OCI-M2 (cell line): ENCODE results near the gene PMCH.
"Not testable (repeated sequence)": the region's sequence is repeated elsewhere in the genome, so short reads cannot be mapped to it uniquely, and the experiment has no call there.

Experiments
- DNase-seq: peaks from one replicate; lab custom pipeline; 2025; ENCODE audit not compliant: unreplicated experiment; lab: John Stamatoyannopoulos, UW

PMCH gene, protein sequence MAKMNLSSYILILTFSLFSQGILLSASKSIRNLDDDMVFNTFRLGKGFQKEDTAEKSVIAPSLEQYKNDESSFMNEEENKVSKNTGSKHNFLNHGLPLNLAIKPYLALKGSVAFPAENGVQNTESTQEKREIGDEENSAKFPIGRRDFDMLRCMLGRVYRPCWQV

DNA sequence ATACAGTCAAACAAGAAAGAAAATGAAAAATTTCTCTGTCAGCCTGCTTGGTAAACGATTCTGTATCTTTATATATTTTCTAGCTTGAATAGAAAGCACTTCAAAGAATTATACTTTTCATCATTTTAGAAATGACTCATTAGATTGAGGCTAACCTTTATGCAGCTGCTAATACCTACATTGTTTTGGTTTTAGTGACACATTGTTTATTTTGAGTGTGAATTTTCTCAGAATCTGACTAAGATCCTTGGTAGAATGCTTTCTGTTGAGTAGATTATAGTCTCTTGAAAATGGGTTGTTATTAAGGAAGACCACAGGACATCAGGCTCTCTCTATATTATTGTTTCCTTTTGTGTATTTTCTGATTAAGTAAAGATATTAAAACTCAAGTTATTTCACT lies at the start of gene PMCH:
Gene PMCH (minus strand): TSS at position 45 of the 400 bp plus-strand sequence. CDS start 63 bp downstream, outside the sequence.
- DNase-seq = no peak

DNA sequence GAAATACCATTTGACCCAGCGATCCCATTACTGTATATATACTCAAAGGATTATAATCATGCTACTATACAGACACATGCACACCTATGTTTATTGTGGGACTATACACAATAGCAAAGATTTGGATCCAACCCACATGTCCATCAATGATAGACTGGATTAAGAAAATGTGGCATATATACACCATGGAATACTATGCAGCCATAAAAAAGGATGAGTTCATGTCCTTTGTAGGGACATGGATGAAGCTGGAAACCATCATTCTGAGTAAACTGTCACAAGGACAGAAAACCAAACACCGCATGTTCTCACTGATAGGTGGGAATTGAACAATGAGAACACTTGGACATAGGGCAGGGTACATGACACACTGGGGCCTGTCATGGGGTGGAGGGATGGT lies 43.2 kb upstream of the PMCH start:
- DNase-seq = not testable (repeated sequence)

DNA sequence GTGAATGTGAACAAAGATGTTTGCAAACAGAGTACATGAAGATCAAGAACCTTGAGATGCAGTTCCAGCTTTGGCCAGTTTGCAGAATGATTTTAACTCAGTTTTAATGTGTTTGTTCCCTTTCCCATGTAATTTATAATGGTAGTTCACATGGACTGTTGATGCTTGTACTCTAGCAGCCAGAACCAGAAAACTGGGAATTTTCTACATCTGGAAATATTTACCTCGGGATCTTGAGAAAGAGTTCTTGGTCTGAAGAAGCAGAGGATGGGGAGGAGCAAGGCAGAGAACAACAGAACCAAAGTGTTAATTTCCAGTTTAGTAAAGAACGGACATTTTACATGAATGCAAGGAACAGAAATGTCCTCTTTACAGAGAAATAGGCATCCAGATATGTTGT lies 37.0 kb upstream of the PMCH start:
- no peak for DNase-seq

DNA sequence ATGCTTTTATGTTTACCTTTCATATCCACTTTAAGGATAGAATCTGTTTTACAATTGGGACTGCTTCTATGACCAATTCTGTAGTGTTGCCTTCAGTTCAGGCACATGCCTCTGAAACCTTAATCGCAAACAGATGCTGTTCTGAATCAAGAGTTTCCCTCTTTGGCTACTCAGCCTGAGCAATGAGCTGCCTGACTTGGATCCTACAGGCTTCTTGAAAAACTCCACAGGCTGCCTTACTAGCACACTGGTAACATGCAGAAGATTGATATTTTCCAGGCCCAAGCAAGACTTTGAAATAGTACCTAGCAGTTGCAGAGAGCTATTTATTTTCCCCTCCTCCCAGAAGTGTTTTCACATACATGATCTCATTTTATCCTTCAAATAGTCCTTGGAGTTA lies 34.8 kb upstream of the PMCH start:
- no peak for DNase-seq

DNA sequence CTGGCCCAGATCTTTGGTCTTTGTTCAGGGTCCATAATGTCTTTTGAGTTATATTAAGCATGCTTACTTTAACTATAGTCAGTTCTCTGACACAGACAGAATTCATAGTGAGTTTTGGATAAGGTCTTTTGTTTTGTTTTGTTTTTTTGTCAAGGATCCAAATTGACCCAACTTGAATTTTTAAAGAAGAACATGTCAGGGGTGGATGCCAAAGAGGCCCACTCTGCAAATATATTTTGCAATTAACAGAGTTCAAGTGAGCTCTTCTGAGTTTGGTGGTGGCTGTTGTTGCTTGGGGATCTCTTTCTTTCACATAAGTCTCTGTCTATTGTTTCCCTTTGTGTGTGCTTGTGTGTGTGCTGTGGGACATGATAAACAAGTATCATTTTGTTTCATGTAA lies 34.4 kb upstream of the PMCH start:
- no peak for DNase-seq

DNA sequence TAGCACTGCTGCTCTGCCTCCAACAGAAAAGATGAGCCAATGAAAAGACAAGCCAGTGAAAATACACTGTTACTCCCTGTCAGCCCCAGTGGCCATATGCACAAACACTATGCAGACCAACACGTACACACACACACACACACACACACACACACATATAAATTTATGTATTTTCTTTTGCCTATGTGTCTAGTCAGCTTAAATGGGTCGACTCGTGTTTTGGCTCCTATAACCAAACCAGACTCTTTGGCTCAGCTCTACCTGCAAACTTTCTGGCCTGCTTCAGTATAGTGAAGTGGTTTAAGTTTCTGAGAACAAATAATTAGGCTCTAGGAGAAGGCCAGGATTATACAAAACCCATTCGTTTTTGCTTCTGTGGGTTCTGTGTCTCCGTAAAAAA lies 30.3 kb upstream of the PMCH start:
- no peak for DNase-seq

DNA sequence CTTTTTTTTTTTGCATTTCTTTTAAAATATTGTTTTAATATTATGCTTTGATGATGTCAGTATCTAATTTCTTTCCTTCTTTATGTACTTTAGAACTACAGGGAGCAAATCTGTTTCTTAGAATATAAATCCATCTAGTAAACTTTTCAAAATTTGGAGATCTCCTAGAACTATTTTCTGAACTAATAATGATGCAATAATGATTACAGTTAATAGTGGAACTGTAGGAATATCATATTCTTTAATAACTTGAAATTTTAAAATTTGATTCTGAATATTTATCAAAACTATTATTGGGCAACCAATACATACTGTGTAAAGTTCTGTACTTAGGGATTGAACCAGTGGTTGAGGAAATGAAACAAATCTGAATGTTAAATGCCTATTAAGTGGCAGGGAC lies 23.1 kb upstream of the PMCH start:
- DNase-seq = no peak

DNA sequence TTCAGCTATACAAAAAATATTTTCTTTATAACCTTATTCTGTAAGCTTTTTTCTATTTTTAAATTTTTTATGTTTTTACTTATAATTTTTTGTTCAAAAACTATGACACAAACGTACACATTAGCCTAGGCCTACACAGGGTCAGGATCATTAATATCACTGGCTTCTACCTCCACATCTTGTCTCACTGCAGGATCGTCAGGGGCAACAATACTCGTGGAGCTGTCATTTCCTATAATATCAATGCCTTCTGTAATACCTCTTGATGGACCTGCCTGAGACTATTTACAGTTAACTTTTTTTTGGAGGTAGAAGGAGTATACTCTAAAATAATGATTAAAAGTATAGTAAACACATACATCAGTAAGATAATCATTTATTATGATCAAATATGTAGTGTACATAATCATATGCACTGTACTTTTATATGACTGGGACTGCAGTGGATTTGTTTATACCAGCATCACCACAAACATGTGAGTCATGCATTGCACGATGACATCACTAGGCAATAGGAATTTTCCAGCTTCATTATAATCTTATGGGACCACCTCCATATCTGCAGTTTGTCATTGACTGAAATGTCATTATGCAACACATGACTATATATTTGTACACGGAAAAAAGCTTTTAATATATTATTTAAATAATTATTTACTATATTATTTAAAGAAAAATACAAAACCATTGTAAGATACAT lies 18.5 kb upstream of the PMCH start:
- DNase-seq = no peak

DNA sequence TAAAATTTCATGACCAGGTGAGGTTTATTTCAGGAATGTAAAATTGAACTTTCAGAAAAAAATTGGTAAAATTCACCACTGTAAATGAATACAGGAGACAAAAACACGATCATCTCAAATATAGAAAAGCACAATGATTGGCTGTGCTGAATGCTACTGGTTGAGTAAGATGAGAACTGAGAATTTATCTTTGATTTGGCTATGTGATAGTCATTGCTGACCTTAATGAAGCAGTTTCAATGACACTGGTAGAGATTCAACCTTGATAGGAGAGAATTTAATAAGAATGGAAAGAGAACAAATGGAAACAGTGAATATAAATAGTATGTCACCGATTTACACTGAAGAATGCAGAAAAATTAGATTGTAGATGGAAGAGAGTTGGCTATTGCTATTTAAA lies 6.4 kb upstream of the PMCH start:
- DNase-seq = no peak

DNA sequence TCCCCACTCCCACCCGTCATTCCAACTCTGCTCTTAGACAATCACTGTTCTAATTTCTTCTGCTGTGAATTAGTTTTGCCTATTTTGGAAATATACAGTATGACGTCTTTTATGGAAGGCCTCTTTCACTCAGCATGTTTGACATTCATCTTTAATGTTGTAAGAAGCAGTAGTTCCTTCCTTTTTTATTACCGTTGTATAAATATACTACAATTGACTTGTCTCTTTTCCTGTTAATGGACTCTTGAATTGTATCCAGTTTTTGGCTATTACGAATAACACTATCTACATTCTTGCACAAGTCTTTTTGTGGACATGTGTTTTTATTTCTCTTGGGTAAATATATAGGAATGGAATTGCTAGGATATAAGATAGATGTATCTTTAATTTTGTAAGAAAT lies 4.9 kb upstream of the PMCH start:
- DNase-seq = no peak

DNA sequence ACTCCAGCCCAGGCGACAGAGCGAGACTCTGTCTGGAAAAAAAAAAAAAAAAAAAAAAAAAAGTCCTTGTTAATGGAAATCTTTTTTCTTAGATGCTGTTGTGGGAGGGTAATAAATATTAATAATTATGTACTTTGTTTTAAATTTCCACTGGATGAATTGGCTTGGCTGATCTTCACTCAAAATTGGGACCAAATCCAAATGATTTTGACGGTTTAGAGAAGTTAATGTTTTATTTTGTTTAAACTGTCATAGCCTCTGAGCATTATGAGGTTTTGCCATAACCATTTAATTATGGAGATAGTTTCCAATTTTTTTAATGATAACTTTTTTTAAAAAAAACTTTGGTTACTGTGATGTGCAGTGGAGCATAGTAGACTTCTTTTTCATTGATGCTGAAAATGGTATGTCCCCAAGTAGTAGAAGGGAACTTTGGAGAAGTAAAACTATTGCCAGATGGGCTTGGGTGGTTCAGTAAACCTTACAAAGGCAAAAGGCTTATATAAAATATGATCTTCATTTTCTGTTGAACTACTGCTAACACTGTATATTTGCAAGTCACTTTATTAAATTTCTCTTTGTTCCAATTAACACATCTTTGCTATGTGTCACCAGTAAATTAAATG lies 3.9 kb upstream of the PMCH start:
- DNase-seq = no peak

DNA sequence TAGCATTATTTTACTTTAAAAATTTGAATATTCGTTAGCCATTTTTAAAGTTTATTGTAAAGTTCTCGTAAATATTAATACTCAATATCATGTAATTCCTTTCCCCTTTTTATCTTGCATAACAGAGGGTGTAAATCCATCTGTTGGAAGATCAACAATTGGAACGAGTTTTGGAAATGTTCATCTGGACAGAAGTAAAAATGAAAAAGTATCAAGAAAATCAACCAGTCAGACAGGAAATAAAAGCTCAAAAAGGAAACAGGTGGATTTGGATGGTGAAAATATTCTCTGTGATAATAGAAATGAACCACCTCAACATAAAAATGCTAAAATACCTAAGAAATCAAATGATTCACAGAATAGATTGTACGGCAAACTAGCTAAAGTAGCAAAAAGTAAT lies 1.8 kb downstream of the PMCH start:
- DNase-seq = no peak

DNA sequence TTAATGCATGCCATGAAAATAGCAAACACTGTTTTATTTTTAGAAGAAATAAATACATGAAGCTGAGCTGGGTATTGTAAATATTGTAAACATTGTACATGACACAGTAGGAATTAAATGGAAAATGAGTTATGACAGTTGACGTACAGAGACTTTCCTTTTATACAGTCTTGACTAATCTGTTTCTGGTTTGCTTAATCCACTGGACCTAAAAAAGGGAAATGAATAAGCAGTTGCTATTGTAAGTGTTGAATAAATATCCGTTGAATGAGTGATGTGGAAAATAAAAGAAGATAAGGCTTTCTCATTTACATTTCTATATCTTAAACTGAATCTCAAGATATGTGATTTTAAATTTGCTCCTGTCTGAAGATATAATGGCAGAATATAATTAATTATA lies 15.0 kb downstream of the PMCH start:
- no peak for DNase-seq

DNA sequence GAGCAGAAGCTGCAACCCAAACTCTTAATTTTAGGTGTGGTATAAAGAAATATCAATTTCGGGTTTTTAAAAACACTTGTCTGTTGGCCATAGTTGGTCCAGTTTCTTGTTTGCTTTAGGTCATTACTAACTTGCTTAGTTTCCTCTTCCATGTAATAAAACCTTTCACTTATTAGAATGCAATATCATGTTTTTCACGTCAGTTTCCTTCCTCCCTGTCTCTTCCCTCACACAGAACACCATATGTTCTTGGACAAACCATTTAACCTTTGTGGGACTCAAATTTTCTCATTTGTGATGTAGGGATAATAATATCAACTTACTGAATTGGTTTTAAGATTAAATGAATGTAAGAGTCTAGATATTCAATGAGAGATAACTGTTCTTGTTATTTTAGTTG lies 22.9 kb downstream of the PMCH start:
- DNase-seq = no peak

DNA sequence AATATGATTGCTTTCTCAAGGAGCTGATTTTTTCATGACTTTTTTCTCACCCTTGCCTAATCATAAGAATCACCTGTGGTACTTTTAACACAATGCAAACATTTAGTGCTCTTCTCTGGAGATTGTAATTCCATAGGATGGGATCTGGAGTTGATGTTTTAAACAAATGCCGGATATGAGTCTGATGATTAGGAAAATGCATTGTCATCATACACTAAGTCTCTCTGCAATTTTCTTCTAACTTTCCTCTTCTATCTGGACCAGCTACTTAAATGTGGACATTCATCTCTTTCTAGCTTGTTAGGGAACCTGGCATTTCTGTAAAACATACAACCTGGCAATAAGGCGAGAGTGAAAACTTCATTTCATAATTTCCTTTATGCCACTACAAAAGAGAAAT lies 23.5 kb downstream of the PMCH start:
- no peak for DNase-seq

DNA sequence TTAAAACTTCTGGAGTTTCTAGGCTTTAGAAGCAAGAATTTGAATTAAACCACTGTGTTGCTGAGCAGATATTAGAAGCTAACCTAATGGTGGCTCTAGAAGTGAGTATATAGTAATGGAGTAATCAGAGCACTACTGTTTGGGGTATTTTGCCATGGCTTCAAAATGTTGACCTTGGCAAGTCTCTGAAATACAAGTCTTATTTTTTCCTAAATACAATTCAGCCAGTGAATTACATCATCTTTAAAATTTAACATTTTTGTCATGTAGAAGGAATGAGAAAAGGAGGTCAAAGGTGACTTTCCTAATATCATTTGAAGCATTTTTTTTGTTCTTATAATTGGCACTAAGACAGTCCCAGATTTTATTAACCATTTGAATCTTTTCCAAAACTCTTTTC lies 25.2 kb downstream of the PMCH start:
- no peak for DNase-seq

DNA sequence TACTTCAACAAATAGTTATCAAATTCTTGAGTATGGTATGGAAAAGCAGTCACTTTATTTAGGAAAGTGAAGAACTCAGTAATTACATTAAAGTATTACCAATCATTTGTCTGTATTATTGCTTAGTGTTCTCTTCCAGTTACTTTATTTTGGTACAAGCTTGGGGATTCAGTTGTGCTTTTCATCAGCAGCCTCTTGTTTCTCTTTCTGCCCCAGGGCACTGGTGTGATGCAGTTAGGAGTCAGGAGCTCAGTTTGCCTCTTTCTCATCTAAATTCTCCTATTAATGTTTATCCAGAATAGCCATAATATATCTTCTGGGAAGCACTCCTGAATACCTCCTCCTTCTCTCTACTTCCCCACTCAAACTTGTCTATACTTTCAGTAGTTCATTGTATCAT lies 25.7 kb downstream of the PMCH start:
- DNase-seq = no peak

DNA sequence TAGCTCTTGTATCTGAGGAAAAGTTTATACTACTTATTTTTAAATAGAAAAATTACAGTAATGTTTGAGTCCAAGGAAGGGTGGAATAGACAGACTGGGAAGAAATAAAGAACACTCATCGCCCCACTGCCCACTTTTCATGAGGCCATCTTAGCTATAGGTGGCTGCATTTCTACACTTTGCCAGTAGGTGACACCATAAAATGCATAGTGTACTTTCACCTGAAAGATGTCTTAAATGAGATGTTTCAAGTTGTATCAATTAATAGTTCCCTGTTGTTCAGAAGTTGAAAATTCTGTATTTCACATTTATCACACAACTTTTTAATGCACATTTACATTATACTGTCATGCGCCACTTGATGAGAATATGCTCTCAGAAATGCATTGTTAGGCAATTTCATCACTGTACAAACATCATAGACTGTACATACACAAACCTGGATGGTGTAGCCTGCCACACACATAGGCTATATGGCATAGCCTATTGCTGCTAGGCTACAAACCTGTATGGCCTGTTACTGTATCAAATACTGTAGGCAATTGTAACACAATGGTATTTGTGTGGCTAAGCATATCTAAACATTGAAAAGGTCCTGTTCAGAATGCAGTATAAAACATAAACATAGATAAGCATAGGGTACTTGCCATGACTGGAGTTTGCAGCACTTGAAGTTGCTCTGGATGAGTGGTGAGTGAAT lies 27.6 kb downstream of the PMCH start:
- no peak for DNase-seq

DNA sequence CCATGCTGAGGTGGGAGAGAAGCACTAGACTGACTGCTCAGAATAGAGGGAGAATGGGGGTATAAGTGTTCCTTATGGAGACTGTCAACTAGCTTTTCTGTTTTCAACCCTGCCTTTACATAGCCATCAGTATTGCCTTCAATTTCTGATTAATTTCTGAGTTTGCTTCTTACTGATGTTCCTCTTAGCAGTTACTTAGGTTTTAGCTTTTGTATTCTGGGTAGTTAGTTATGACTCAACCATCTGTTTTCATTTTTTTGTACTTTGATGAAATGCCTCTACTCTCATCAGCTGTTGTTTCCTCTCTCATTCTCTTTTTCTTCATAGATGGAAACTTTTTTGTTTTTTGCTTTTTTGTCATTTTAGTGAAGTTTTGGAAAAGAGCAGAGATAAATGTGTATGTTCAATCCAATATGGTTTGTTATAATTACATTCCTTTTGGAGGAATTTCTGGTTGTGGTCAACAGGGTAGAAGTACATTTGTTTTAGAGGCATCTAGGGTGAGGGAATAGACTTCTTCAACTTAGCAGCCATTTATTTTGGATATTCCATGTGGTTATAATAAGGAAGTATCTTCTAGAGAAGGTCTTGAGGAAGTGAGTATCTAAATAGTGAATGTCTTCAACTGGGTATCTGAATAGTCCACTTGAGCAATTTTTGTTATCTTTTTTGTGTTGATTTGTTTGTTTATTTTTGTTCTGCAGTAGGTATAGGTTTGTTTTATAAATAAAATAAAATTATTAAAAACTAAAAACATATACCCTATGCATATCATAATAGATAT lies 29.6 kb downstream of the PMCH start:
- no peak for DNase-seq

DNA sequence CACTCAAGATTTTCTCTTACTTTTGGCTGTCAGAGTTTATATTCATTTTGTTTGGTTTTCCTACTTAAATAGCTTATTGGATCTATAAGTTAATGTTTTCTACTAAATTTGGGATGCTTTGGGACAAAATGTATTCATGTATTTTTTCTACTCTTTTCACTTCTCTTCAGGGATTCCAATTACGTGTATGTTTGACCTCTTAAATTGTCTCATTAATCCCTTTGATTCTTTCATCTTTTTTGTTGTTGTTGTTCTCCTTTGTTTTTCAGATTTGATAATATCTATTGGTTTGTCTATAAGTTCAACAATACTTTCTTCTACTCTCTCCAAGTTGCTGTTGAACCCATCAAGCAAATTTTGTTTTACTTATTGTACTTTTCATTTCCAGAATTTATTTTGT lies 34.2 kb downstream of the PMCH start:
- DNase-seq = no peak

DNA sequence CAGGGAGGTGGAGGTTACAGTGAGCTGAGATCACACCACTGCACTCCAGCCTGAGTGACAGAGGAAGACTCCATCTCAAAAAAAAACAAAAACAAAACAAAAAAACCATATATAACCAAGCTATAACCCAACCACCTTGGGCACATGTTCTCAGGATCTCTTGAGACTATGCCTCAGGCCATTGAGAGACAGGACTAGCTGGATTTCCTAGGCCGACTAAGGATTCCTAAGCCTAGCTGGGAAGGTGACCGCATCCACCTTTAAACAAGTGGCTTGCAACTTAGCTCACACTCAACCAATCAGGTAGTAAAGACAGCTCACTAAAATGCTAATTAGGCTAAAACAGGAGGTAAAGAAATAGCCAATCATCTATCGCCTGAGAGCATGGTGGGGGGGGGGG lies 42.4 kb downstream of the PMCH start:
- DNase-seq = not testable (repeated sequence)
